ENCODE measurements around the gene ZNRF3. TPM values are rescaled to one million over a fixed set of nuclear protein-coding genes. Genes with fewer than 3 reads are reported as not detected.

The ZNRF3 gene
- total RNA-seq, 1 experiment from 2014 or later: 8.1 TPM

DNA sequence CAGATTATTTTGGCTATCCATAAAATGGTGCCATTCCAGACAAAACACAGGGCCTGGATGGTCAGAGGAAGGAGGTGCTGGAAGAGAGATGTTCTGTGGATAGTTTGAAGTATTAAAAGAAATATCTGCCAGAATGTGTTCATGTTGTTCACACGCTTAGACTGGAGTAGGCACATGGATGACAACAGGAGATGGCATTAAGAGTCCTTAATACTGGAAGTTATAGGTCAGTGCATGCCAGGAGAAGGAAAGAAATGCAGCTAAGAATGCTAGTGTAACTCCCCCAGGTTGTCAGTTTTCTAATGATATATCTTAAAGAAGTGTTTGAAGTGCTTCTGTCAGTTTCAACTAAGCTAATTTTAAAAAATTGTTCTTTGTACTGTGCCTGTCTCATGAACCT is 209.7 kb downstream of the ZNRF3 start:
- no peak overlapping the region for H3K27ac ChIP-seq (ENCODE audit: low read length)
- POLR2A ChIA-PET (ENCODE audit: unreplicated experiment): no interaction called here
- no peak overlapping the region for H3K9ac ChIP-seq (ENCODE audit: low read length)
- H4K20me1 ChIP-seq (ENCODE audit: low read length): no peaks in the 10 kb centered on the region
- no peaks in the 10 kb centered on the region for H3K79me2 ChIP-seq (ENCODE audit: low read length)
- H3K4me2 ChIP-seq (ENCODE audit: low read length): no peak overlapping the region
- CTCF ChIA-PET: no interaction called here
- H2AFZ ChIP-seq (ENCODE audit: low read length): no peak overlapping the region
- DNase-seq: no peak
- no TSS peak for BruUV-seq (replicated peaks)
- no peaks in the 10 kb centered on the region for H3K36me3 ChIP-seq (ENCODE audit: low read depth, low read length)
- H3K9me2 ChIP-seq (replicated peaks; ENCODE audit: low read length): no peaks in the 10 kb centered on the region
- no peak overlapping the region for H3K4me3 ChIP-seq (ENCODE audit: low read length)
- no peak for ATAC-seq
- H3K27me3 ChIP-seq (ENCODE audit: low read length): no peaks in the 10 kb centered on the region
- intact Hi-C loops (cut with micrococcal nuclease): no loop called here
- H3F3A ChIP-seq (ENCODE audit: low read length, unreplicated experiment): no peaks in the 10 kb centered on the region
- H3K4me1 ChIP-seq (ENCODE audit: insufficient read depth, low read length): peaks cover 10% of the 10 kb centered on the region
- TF ChIP-seq EZH2 (IDR thresholded peaks at IDR 0.05; ENCODE audit: low read length, unreplicated experiment) (no peak), EZH2phosphoT487 (IDR thresholded peaks at IDR 0.05; ENCODE audit: borderline replicate concordance, low read length) (no peak)
- TF ChIP-seq, protein P1, sequence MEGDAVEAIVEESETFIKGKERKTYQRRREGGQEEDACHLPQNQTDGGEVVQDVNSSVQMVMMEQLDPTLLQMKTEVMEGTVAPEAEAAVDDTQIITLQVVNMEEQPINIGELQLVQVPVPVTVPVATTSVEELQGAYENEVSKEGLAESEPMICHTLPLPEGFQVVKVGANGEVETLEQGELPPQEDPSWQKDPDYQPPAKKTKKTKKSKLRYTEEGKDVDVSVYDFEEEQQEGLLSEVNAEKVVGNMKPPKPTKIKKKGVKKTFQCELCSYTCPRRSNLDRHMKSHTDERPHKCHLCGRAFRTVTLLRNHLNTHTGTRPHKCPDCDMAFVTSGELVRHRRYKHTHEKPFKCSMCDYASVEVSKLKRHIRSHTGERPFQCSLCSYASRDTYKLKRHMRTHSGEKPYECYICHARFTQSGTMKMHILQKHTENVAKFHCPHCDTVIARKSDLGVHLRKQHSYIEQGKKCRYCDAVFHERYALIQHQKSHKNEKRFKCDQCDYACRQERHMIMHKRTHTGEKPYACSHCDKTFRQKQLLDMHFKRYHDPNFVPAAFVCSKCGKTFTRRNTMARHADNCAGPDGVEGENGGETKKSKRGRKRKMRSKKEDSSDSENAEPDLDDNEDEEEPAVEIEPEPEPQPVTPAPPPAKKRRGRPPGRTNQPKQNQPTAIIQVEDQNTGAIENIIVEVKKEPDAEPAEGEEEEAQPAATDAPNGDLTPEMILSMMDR (conservative IDR thresholded peaks at IDR 0.05; ENCODE audit: low read depth, low read length): no peak
- H3K9me3 ChIP-seq (ENCODE audit: low read length): no peaks in the 10 kb centered on the region

DNA sequence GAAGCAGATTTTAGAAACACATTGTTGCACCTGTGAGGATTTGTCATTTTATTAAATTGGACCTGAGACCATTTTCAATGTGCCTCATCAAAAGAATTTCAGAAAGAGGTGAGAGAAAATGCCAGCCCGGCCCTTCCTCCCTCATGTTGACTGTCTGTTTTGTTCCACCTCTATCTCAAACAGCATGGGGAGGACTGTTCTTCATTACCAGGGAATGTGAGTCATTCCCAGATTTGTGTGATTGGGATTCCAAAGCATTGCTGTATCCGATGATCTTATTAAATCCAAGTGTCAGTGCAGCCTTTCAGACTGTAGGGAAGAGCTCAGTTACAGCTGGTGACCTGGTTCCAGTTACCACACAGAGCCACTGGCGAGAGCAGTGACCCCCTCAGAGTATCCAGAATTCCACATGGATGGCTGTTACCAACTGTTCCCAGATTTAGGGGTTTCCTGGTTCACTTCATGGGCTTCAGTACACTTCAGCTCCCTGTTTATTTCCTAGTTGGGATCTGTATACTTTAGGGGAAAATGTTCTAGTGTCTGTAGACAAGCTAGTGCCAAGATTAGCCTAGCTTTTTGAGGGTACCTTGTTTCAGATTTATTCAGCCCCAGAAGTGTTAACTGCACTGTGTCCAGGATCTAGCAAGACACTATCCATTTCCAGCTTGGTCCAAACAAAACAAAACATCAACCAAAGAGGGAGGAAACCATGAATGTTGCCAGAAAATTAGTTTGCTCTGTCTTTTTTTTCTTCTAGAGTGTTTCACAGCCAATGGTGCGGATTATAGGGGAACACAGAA is 210.3 kb downstream of the ZNRF3 start:
- POLR2A ChIA-PET (ENCODE audit: unreplicated experiment): no interaction called here

DNA sequence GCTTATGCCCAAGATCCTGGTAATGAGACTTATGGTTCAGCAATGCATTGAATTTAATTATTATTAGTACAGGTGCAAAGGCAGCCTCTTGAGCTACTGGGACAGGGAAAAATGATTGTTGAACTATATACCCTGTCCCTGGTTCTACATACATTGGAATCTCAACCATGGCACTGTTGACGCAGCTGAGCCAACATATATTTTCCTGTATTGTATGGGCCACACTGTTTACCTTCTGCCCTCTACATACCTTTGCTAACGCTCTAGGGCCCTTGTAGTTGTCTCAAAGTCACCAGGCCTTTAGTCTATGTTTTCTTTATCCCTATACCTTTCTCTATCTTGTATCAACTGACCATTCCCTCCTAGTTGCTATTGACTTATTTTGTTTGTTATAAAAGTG is 212.1 kb downstream of the ZNRF3 start:
- ChIA-PET CTCF (no interaction called here), POLR2A (ENCODE audit: unreplicated experiment) (no interaction called here)
- Histone ChIP-seq H3K4me1 (ENCODE audit: insufficient read depth, low read length) (peaks cover 10% of the 10 kb centered on the region), H2AFZ (ENCODE audit: low read length) (no peak overlapping the region), H3K4me2 (ENCODE audit: low read length) (no peak overlapping the region), H4K20me1 (ENCODE audit: low read length) (no peaks in the 10 kb centered on the region), H3K4me3 (ENCODE audit: low read length) (no peak overlapping the region), H3F3A (ENCODE audit: low read length, unreplicated experiment) (no peaks in the 10 kb centered on the region), H3K9me2 (replicated peaks; ENCODE audit: low read length) (no peaks in the 10 kb centered on the region), H3K9ac (ENCODE audit: low read length) (no peak overlapping the region), H3K79me2 (ENCODE audit: low read length) (no peaks in the 10 kb centered on the region), H3K27ac (ENCODE audit: low read length) (no peak overlapping the region), H3K36me3 (ENCODE audit: low read depth, low read length) (no peaks in the 10 kb centered on the region), H3K27me3 (ENCODE audit: low read length) (no peaks in the 10 kb centered on the region), H3K9me3 (ENCODE audit: low read length) (no peaks in the 10 kb centered on the region)
- BruUV-seq (replicated peaks): no TSS peak
- ATAC-seq (no peak), DNase-seq (no peak)
- TF ChIP-seq, protein P1 (conservative IDR thresholded peaks at IDR 0.05; ENCODE audit: low read depth, low read length): no peak
- TF ChIP-seq EZH2 (IDR thresholded peaks at IDR 0.05; ENCODE audit: low read length, unreplicated experiment): no peak
- no peak for TF ChIP-seq EZH2phosphoT487 (IDR thresholded peaks at IDR 0.05; ENCODE audit: borderline replicate concordance, low read length)
- intact Hi-C loops (cut with micrococcal nuclease): no loop called here

More for the DNA sequence above, 210.3 kb downstream of the ZNRF3 start:
- Histone ChIP-seq H2AFZ (ENCODE audit: low read length) (no peak overlapping the region), H3K27me3 (ENCODE audit: low read length) (no peaks in the 10 kb centered on the region), H3K9me3 (ENCODE audit: low read length) (no peaks in the 10 kb centered on the region), H3K4me2 (ENCODE audit: low read length) (no peak overlapping the region), H3K27ac (ENCODE audit: low read length) (no peak overlapping the region), H4K20me1 (ENCODE audit: low read length) (no peaks in the 10 kb centered on the region), H3K79me2 (ENCODE audit: low read length) (no peaks in the 10 kb centered on the region), H3K36me3 (ENCODE audit: low read depth, low read length) (no peaks in the 10 kb centered on the region), H3F3A (ENCODE audit: low read length, unreplicated experiment) (no peaks in the 10 kb centered on the region), H3K9ac (ENCODE audit: low read length) (no peak overlapping the region), H3K4me1 (ENCODE audit: insufficient read depth, low read length) (peaks cover 10% of the 10 kb centered on the region), H3K9me2 (replicated peaks; ENCODE audit: low read length) (no peaks in the 10 kb centered on the region), H3K4me3 (ENCODE audit: low read length) (no peak overlapping the region)
- TF ChIP-seq EZH2 (IDR thresholded peaks at IDR 0.05; ENCODE audit: low read length, unreplicated experiment): no peak
- TF ChIP-seq, protein P1 (conservative IDR thresholded peaks at IDR 0.05; ENCODE audit: low read depth, low read length): no peak
- ATAC-seq: no peak
- CTCF ChIA-PET: no interaction called here
- BruUV-seq (replicated peaks): no TSS peak
- no peak for DNase-seq
- intact Hi-C loops (cut with micrococcal nuclease): no loop called here
